Fibroblast of skin of left quadriceps (primary cell): ENCODE data around the gene OR51B5.
"Not testable (repeated sequence)": the region's sequence is repeated elsewhere in the genome, so short reads cannot be mapped to it uniquely, and the experiment has no call there.

Experiments used
- DNase-seq, 2 experiments: peaks; one replicate each; pipeline ENCODE4 v3.0.0-alpha.2; 2013; ENCODE audit warnings: low read depth in 2 of 2

Gene OR51B5

DNA sequence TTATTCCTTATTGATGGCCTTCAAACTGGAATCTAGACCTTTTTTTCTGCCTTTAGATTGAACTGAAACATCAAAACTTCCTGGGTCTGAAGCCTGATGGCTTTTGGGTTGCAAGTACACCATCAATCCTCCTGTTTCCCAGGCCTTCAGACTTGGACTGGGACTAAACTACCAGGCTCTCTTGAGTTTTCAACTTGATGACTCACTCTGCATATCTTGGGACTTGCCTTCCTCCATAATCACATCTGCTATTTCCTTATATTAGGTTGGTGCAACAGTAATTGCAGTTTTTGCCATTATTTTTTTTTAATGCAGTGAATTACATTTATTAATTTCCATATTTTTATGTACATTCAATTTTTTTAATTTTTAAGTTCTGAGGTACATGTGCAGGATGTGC is 7.0 kb downstream of the OR51B5 start:
- no peak for DNase-seq

DNA sequence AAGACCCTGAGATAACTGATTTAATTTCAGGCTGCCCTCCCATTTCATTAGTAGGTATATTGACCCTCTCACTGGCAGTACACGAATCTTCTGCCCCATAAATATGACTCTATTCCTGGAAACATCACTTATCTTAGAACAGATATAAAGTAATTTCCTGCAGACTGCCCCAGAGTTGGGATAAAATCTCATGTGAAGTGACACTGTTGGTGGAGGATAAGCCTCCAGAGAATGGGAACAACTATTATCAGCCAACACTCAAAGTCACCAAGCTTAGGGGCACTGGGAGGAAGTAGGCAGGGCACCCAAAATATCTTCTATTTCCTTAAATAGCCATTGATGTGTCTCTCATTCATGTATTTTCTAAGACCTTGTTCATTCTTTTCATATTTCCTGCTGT is 8.2 kb downstream of the OR51B5 start:
- no peak for DNase-seq

DNA sequence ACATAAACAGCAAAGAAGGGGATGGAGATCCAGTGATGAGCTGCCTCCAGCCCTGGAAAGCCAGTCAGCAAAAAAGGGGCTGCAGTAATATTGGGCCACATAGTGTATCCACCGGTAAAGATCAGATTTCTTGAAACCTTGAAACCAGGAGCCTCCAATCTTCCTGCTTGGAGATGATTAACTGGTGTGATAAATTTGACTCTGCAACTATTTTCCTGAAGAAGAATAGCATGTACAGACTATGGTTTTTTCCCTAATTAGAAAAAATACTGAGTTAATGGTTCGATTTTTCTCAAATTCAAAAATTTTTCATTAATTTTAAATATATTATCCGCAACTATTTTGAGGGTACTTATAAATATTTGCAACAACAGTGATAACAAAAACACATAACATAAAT is 19.1 kb downstream of the OR51B5 start, which contains the start of gene OR51B2:
Gene OR51B2 (minus strand): TSS at position 101 of the 400 bp plus-strand sequence. CDS start 0 bp downstream, at position 101.
- DNase-seq: no peak

DNA sequence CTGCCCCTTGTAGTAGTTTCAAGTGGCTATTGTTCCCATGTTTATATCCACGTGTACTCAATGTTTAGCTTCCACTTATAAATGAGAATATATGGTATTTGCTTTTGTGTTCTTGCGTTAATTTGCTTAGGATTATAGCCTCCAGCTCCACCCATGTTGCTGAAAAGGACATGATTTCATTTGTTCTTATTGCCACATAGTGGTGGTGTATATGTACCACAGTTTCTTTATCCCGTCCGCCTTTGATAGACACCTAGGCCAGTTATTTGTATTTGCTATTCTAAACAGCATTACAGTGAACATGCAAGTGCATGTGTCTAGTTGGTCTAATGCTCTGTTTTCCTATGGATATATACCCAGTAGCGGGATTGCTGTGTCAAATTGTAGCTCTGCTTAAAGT is 26.0 kb downstream of the OR51B5 start:
- DNase-seq: no peak

DNA sequence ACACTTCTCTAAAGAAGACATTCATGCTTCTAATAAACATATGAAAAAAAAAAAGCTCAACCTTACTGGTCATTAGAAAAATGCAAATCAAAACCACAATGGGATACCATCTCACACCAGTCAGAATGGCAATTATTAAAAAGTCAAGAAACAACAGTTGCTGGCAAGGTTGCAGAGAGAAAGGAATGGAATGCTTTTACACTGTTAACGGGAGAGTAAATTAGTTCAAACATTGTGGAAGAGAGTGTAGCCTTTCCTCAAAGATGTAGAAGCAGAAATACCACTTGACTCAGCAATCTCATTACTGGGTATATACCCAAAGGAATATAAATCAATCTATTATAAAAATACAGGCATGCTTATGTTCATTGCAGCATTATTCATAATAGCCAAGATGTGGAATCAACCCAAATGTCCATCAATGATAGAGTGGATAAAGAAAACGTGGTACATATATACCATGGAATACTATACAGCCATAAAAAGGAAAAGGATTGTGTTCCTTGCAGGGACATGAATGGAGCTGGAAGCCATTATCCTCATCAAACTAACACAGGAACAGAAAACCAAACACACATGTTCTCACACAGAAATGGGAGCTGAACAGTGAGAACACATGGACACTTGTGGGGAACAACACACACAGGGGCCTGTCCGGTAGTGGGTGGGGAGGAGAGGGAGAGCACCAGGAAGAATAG is 29.8 kb downstream of the OR51B5 start:
- DNase-seq: not testable (repeated sequence)

DNA sequence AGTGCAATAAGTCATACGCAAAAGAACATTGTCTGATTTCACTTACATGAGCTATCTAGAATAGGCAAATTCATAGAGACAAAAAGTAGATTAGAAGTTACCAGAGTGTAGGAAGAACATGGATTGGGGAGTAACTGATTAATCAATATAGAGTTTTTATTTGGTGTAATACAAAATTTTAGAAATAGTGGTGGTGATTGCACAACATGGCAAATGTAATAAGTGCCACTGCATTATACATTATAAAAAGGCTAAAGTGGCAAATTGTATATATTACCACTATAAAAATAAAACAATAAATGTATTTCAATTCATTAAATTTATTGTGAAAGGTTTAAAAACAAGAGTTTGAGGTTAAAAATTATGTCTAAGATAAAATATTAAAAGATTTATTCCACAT is 32.9 kb downstream of the OR51B5 start:
- no peak for DNase-seq

DNA sequence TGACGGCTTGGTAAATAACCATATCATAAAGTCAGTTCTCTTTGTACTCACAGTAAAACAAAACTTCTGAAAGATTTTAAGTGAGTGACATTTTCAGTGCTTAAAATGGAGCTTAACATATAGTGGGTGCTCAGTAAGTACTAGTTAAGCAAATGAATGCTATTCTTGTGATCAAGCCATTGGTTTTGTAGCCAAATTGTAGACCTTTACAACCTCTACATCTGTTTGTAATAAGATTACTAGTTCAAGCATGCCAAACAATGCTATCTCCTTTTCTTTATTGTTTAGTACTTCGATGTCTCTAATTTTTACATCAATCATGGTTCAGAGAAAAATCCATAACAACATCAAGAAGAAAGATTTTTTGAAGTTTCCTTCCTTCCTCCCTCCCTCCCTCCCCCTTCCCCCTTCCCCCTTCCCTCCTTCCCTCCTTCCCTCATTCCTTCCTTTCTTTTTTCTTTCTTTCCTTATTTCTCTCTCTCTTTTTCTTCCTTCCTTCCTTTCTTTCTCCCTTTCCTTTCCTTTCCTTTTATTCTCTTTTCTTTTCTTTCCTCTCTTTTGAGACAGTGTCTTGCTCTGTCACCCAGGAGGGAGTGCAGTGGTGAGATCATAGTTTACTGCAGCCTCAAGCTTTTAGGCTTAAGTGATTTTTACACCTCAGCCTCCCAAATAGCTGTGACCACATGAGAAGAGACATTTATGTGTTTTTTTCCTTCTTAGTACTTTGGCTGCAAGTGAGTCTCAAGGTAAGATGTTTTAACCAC is 35.9 kb downstream of the OR51B5 start:
- no peak for DNase-seq

DNA sequence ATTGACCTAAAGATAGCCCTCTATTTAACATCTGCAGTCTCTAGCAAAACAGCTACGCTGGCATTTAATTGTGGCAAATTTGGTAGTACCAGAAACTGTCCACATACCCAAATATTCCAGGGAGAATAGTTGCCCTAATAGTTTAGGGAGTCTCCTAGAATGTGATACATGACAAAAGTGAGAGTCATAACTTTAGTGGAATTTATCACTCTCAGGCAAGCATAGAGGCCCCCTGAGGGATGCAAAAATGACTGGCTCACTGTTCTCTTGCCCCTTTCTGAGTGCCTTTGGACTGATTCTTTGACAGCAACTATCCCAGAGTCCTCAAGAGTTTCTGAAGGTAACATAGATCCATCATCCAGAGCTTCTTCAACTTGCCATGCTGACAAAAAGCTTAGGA is 39.3 kb downstream of the OR51B5 start:
- no peak for DNase-seq

DNA sequence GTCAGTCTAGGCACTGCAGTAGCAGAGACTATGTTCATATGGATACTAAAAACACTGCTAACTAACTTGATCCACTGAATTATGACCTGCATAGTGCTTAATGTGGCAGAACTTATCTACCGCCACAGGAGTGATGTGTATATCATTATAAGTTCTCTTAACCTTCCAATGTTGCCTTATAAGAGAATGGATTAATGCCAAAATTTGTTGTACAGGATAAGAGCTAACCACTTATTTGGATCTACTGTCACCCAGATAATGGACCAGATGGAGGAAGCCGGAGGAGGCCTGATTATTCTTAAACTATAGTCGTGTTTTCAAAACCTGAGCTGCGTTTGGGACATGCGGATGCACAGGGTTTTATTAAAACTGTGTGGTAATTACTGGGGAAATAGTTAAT is 39.7 kb downstream of the OR51B5 start:
- DNase-seq: no peak

DNA sequence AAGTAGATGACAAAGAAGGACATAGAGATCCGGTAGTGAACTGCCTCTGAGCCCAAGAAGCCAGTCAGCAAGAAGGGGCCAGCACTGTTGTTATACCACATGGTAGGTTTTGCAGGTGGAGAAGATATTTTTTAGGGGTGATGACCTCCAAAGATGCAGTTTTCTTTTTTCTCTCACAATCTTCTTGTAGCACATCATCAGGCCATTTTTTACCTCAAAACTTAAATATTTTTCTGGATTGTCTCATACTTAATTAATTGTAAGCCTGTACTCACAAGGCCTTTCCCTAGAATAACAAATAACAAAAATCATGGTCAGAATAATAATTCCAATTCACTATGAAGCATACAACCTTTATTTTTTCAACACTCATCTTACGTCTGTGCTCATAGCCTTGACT is 41.5 kb downstream of the OR51B5 start, which contains the start of gene OR51B4:
Gene OR51B4 (minus strand): TSS at position 101 of the 400 bp plus-strand sequence. CDS start 0 bp downstream, at position 101.
- no peak for DNase-seq

DNA sequence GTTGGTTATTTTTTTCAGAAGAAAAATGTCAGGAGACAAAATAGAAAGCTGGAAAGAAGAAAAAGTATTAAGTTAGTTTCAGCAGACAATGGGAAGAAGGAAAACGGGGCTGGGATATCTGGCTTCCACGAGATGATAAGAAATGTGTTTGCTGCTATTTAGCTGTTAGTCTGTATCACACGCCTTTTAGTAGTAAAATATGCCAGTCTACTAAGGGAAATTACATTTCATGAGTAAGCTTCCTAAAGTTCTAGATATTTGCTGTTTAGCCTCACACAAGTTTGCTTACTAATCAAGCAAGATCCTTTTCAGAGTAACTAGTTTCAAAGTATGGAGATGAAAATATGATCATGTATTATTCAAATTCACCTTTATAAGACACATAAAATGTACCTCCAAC is 43.1 kb downstream of the OR51B5 start:
- no peak for DNase-seq

DNA sequence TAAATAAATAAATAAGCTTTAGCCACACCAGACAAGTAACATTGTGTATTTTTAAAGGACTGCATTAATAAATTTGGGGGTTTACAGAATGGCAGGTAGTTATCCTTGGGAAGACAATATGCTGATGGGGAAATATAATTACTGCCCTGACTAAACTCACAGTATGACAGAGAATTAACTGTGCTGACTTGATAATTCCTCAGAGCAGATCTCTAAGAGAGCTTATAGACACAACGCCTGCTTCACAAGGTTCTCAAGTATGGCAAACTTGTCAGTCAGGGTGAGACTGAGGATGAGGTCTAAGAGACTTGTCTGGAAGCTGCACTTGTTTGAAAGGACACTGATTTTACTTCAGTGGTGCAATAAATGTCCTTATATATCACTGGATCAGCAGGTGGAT is 44.9 kb downstream of the OR51B5 start:
- no peak for DNase-seq

DNA sequence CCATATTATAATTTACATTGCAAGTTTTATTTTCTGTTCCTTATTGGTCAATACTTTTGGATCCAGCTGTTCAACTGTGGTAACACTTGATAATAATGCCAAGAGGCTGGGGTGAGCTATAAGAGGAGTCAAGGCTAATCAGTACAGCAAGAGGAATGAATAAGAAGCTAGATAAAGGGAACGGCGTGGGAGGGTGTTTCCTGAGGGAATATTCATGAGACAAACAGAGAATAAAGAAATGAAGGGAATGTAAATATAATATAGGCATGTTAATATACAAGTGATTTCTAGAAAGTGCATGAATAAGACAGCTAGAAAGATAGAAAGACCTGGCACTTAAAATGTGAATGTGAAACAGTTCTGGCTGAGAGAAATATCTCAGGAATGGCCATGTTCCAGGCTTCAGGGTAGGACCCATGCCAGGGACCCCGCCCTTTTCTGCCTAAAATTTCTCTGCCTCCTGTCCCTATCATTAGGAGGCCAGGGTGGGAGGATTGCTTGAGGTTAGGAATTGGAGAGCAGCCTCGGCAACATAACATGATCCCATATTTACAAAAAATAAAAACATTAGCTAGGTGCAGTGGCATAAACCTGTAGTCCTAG is 45.5 kb downstream of the OR51B5 start:
- no peak for DNase-seq

DNA sequence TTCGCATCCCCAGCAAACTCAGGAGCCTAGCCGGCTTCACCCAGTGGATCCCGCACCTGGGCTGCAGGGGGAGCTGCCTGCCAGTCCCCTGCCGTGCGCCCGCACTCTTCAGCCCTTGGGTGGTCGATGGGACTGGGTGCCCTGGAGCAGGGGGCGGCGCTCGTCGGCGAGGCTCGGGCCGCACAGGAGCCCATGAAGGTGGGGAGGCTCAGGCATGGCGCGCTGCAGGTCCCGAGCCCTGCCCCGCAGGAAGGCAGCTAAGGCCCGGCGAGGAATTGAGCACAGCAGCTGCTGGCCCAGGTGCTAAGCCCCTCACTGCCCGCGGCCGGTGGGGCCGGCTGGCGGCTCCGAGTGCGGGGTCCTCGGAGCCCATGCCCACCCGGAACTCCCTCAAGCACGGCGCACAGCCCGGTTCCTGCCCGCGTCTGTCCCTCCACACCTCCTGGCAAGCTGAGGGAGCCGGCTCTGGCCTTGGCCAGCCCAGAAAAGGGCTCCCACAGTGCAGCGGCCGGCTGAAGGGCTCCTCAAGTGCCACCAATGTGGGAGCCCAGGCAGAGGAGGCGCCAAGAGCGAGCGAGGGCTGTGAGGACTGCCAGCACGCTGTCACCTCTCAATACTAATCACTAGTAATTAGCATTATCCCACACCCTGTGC is 48.9 kb downstream of the OR51B5 start:
- not testable (repeated sequence) for DNase-seq

DNA sequence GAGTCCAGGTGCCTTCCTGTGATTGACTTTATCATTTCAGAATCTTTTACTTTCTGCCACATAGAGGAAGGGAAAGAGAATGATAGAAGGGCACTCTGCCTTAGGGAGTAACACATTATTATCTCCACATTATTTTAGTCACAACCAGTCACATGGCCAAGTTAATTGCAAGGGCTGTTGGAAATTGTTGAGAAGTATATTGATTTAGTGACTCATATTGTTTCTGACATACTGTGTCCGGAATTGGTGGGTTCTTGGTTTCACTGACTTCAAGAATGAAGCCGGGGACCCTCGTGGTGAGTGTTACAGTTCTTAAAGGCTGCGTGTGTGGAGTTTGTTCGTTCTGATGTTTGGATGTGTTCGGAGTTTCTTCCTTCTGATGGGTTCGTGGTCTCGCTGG is 50.3 kb downstream of the OR51B5 start:
- DNase-seq: no peak
